ENCODE measurements around the gene LCN12. TPM values are rescaled to one million over a fixed set of nuclear protein-coding genes. Genes with fewer than 3 reads are reported as not detected.

Gene LCN12
- total RNA-seq, 1 donor from 2014 or later = 1.9 TPM

- peak in 1 of 2 donors; percentile 20 for ATAC-seq
These were observed 25.1 kb downstream of the LCN12 start, which contains the start of gene PTGDS for GRCh38 chr9:136977223-136977622. PTGDS (plus strand) TSS chr9:136977504; CDS start chr9:136977579, 75 bp downstream.

DNA sequence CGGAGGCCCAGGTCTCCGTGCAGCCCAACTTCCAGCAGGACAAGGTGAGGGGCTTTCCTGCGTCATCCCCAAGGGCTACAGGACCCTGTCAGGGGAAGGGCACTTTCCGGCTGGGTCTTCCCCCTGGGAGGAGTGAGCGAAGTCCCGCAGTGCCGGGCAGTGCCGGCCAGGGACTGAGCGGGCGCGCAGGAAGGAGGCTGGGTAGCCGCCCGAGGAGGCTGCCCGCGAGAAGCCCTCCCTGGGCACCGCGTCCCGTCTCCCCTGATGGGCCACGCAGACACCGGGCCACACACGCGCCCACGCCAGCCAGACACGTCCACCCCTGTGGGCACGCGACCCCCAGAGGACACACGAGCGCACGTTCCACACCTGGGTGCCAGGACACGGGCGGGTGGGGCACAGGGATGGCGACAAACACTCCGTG, 25.6 kb downstream of the LCN12 start:
- peak; percentile 0 to 12 for ATAC-seq

More at GRCh38 chr9:136977223-136977622, 25.1 kb downstream of the LCN12 start, which contains the start of gene PTGDS:
- TF ChIP-seq CTCF (IDR thresholded peaks at IDR 0.05) = no peak
- Histone ChIP-seq H3K27ac (peak within 1 kb of the TSS; percentile 66), H3K4me1 (peaks cover 51% of the 10 kb centered on the region), H3K4me3 (peak within 1 kb of the TSS; percentile 55), H3K36me3 (no peaks in the 10 kb centered on the region), H3K27me3 (ENCODE audit: low read depth) (no peaks in the 10 kb centered on the region), H3K9me3 (no peaks in the 10 kb centered on the region)
- no peak for DNase-seq
- intact Hi-C loops (cut with DNase I) = no loop called here

GRCh38 chr9:136978073-136978864, 26.2 kb downstream of the LCN12 start:
- Histone ChIP-seq H3K4me3 (peak overlapping the region; percentile 55), H3K36me3 (no peaks in the 10 kb centered on the region), H3K4me1 (peaks cover 56% of the 10 kb centered on the region), H3K9me3 (no peaks in the 10 kb centered on the region), H3K27me3 (ENCODE audit: low read depth) (no peaks in the 10 kb centered on the region), H3K27ac (peak overlapping the region; percentile 66)
- intact Hi-C loops (cut with DNase I) = no loop called here
- ATAC-seq (peak; percentile 59 to 68), DNase-seq (peak; percentile 81)
- TF ChIP-seq CTCF (IDR thresholded peaks at IDR 0.05) = no peak

More for the DNA sequence above, 25.6 kb downstream of the LCN12 start:
- Histone ChIP-seq H3K36me3 (no peaks in the 10 kb centered on the region), H3K4me3 (peak overlapping the region; percentile 55), H3K27ac (peak overlapping the region; percentile 66), H3K9me3 (no peaks in the 10 kb centered on the region), H3K4me1 (peaks cover 51% of the 10 kb centered on the region), H3K27me3 (ENCODE audit: low read depth) (no peaks in the 10 kb centered on the region)
- intact Hi-C loops (cut with DNase I) = no loop called here
- no peak for DNase-seq
- TF ChIP-seq CTCF (IDR thresholded peaks at IDR 0.05) = no peak

- no peak for TF ChIP-seq CTCF (IDR thresholded peaks at IDR 0.05)
- no peak overlapping the region for H3K27ac ChIP-seq
- no peak for ATAC-seq
- H3K27me3 ChIP-seq (ENCODE audit: low read depth) = no peaks in the 10 kb centered on the region
- no peaks in the 10 kb centered on the region for H3K9me3 ChIP-seq
- DNase-seq = no peak
- no peak overlapping the region for H3K4me3 ChIP-seq
- peaks cover 54% of the 10 kb centered on the region for H3K4me1 ChIP-seq
- intact Hi-C loops (cut with DNase I) = no loop called here
- H3K36me3 ChIP-seq = no peaks in the 10 kb centered on the region
These were observed 26.9 kb downstream of the LCN12 start for GRCh38 chr9:136978865-136979544.

- Histone ChIP-seq H3K36me3 (no peaks in the 10 kb centered on the region), H3K4me1 (peaks cover 46% of the 10 kb centered on the region), H3K9me3 (no peaks in the 10 kb centered on the region), H3K4me3 (no peak overlapping the region), H3K27me3 (ENCODE audit: low read depth) (peaks cover 9% of the 10 kb centered on the region), H3K27ac (peak overlapping the region; percentile 77)
- ATAC-seq = no peak
- TF ChIP-seq CTCF (IDR thresholded peaks at IDR 0.05) = no peak
- intact Hi-C loops (cut with DNase I) = no loop called here
- DNase-seq = no peak
These were observed 27.9 kb downstream of the LCN12 start for GRCh38 chr9:136979769-136980587.
